ENCODE measurements around the gene SF3B3.

DNA sequence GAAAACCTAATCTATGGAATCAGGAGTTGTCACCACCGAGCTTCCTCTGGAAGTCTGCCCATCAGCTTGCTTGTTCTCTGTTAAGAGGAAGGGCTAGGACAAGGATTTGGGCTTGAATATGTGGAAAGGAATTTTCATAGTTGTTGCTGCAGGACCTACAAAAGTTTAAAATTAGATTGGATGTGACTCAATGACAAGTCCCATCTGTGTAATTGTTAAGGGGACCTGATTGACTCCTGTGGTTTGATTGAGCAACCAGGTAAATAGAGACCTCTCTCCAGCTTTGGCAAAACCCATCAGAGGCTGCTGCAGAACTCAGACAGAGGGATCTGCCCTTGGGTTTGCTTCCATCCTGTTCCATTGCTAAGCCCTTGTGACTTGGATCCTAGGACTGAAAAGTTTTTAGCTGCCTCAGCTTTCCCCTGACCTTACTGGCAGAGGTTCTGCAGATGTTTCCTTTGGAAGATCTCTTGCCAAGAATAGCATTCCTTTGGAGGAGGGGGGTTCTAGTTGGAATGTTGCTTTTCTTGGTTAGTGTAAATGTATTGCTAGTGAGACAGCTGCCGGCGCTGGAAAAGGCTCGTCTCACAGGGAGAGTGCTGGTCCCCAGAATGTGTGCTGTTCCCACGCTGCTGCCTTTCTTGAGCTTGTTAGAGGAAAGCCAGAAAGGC lies 50.0 kb downstream of the SF3B3 start:
- TF ChIP-seq GATA3 (IDR thresholded peaks at IDR 0.05; ENCODE audit: low read depth, low read length) (no peak), GATA2 (IDR thresholded peaks at IDR 0.05; ENCODE audit: low read depth, low read length) (no peak)

Data from SH-SY5Y (cell line).